ENCODE data around the gene MISP.

The MISP gene

DNA sequence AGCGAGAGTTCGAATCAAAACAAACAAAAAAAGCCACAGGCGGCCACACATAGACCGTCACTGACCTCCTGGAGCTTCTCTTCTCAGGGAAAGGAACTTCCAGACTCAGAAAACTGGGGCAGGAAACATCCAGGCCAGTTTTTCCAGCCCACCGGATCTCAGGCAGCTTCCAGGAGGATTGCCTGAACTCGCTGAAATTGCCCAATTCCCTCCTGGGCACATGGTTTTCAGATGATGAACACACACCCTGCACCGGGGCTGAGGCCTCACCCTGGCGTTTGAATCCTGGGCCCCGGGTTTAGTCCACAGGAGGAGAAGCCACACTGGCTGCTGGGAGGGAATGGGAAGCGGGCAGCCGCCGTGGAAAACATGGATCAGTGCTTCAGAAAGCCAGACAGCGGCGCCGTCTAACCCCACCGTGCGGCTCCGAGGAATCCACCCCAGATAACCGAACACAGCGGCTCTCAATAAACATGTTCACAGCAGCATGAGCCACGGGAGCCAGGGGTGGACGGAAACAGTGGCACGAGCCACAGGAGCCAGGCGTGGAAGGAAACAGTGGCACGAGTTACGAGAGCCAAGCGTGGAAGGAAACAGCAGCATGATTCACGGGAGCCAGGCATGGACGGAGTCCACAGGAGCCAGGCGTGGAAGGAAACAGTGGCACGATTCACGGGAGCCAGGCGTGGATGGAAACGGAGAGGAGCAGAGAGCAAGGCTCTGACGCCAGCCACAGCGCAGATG lies 28.2 kb downstream of the MISP start:
- DNase-seq, result no peak

DNA sequence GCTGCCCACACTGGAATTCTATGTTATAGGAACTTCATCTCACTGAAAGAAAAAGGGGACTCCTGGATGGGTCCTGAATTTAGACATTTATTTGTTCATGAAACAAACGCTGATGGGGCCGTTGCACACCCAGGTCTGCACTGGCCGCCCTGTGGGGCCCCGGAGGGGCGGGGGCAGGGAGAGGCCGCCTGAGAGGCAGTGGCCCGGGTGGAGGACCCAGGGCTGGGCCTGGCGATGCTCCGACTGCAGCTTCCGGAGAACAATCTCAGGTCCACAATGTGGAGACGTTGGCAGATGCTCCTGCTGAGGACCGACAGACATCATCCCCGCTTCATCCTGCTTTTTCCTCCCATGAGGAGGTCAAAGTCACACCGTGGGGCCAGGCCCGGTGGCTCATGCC lies 30.0 kb downstream of the MISP start:
- DNase-seq, result no peak

DNA sequence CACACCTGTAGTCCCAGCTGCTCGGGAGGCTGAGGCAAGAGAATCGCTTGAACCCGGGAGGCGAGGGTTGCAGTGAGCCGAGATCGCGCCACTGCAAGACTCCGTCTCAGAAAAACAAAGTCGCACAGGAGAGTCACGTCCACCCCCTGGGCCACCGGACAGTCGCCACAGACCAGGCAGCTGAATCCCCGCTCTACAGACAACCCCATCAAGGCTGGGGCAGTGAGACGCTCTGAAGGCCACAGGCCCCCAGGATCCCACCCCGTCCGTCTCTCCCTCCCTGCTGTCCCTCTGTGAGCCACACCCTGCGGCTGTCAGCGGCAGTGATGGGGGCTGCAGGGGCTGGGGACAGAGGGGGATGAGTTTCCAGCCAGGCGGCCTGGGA lies 30.9 kb downstream of the MISP start:
- no peak for DNase-seq

DNA sequence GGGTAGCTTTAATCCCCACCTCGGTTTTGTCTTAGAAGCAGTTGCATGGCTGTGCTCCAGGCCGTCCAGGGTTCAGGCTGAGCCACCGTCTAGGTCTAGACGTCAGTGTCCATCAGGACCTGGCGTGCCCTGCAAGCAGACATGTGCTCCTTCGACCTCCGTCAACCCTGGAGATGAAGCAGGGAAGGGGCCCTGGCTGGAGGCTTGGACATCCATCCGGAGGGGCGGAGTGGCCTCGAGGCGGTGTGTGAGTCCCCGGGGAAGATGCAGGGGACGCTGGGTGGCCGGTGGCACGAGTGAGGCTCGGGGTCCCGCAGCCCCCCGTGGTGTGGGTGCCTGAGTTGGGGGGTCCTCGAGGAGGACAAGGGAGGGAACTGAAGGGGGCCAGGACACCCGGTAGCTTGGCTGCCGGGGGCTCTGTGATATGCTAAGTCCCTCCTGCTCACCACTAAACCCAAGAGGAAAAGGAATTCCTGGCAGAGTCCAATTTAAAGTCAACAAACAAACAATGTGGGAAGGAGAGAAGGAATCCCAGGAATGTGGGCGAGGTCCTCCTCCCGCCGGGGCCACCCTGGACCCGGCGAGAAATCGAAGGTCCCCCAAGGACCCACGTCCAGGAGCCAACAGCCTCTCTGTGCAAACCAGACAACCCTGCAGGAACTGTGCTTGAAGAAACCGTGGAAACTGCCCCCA lies 31.4 kb downstream of the MISP start:
- no peak for DNase-seq

DNA sequence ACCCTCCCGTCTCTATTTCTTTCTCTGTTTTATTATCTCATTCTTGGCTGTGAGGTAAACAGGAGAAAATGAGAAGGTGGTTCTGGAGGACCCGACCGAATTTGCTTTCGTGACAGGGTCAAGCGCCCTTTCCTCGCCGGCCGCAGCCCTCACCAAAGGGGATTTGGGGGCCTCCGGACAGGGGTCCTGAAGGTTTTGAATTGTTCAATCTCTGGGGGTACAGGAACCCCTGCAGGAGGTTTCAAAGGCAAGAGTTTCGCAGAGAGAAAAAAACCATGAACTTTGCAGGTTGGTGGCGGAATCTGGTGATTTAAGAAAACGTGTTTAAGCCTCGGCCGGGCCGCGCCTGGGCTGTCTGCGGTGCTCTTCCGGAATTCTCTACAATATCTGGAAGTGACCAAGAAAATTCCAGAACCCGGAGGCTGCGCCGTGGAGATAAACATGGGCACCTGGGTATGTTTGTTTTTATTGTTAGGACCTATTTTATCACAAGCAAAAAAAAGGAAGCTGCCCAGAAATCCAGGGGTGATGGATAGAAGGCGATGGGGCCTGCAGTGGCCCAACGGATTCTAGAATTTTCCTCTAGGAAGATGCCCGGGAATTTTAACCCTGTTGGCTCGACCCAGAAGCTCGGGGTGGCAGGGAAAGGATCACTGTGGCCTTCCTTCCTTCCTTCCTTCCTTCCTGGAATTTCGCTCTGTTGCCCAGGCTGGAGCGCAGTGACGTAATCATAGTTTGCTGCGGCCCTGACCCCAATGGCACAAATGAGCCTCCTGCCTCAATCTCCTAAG lies 32.2 kb downstream of the MISP start:
- no peak for DNase-seq

DNA sequence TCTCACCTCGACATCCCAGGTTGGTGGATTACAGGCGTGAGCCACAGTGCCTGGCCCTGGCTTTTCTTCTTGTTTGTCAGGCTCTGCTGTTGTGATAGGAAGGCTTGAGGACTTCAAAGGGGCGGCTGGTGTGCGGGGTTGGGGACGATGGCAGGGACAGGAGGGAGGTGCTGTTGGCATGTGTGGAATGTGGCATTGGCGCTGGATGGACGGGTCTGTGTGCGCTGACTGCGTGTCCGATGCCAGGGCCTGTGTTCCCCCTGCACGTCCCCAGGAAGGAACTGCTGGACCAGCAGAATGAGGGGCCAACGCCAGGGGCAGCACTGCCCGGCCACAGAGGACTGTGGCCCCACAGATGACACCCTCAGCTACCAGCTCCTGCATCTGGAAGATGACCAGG lies 33.6 kb downstream of the MISP start:
- DNase-seq, result no peak

DNA sequence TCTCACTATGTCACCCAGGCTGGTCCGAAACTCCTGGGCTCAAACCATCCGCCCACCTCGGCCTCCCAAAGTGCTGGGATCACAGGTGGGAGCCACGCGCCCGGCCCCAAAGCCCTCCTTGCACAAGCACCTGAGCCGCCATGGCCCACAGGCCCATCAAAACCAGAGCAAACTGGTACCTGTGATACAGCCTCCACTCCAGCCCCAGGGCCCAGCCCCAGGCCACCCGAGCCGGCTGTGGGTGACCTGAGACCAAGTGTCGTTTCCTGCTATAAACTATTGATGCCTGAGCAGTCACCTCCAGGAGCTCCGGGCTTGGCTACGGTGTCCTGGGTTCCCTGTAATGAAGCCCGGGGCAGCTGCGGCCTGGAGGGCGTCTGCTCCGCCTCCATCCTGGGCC lies 36.6 kb downstream of the MISP start:
- no peak for DNase-seq

DNA sequence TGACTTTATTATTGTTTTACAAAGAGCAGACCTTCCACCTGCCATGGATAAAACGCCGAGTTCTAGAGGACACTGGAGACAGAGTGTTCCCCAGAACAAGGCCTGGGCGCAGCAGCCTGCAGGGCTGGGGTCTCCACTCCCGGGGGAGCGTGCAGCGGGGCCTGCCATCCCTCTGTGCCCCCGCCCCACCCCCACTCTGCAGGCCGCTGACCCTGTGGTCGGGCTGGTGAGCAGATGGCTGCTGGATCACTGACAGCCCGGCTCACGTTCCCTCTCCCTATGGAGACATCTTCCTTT lies 37.7 kb downstream of the MISP start:
- no peak for DNase-seq

DNA sequence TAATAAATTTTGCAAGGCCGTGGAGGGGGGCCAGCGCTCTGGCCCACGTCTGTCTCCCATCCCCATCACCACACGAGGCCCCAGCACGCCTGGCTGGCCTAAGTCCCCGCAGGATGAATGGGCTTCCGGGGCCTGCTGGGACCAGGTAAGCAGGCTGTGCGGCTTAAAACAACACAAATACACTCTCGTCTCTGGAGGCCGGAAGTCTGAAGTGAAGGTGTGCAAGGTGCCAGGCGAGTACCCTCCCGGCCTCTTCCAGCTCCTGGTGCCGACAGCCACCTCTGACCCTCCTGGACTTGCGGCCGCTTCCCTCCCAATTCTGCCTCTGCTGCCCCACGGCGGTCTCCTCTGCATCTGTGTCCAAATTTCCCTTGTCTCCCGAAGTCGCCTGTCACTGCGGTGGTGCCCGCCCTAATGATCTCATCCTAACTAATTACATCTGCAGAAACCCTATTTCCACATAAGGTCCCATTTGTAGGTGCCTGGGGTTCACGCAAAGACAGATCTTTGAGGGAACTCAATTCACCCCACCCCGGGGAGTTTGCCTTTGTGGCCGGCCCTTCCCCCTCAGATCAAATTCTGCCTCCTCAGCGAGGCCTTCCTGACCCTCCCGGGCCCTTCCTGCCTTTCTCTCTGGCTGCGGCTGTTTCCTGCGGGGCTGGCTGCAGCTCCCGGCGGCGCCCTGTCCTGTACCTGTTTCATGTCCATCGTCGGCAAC lies 38.2 kb downstream of the MISP start:
- DNase-seq, result no peak

DNA sequence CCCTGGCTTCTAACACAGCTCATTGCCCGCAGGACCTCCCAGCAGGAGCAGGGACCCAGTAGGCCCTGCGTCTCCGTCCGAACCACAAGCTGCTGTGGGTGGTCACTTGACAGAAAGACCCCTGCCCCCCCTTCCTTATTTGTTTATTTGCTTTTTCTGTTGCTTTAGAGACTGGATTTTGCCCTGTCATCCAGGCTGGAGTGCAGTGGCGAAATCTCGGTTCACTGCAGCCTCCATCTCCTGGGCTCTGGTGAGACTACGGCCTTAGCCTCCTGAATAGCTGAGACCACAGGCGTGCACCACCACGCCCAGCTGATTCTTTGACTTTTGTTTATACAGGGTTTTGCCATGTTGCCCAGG lies 38.8 kb downstream of the MISP start:
- DNase-seq, result no peak

DNA sequence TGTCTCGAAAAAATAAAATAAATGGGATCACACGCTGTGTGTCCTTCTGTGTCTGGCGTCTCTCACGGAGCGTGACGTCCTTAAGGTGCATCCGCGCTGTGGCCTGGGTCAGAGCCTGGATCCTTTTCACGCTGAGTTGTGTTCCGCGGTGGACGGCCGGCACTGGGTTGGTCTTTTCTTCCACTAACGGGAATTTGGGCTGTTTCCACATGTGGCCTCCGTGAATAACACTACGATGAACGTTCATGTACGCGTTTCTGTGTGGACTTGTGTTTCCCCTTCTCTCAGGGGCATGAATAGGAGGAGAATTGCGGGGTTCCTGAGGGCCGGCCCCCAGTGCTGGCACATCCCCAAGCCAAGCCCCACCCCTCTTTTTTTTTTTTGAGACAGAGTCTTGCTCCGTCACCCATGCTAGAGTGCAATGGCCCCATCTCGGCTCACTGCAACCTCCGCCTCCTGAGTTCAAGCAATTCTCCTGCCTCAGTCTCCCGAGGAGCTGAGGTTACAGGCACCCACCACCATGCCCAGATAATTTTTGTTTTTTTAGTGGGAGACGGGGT lies 40.2 kb downstream of the MISP start:
- no peak for DNase-seq

DNA sequence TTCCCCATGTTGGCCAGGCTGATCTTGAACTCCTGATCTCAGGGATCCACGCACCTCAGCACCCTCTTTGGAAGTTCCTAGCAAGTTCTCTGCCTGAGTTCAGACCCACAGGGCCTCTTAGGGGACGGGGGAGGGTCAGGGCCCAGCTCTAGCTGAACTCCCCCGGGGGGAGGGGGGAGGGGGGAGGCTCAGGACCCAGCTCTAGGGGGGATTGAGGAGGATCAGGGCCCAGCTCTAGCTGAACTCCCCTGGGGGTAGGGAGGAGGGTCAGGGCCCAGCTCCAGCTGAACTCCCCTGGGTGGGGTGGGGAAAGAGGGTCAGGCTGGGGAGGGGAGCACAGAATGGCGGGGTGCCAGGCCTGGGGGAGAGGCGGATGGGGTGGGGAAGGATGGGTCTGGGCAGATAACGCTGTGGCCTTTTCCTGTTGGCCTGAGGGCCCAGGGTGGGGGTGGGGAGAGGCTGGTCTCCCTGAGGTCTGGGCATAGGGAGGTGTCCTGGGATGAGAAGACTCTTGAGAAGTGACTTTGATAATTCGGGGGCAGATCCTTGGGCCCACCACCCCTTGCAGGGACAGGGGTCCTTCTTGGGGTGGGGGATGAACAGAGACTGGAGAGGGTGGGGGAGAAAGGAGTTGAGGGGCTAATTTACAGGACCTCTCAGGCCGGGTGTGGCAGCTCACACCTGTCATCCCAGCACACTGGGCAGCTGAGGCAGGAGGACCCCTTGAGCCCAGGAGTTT lies 40.8 kb downstream of the MISP start:
- DNase-seq, result no peak

DNA sequence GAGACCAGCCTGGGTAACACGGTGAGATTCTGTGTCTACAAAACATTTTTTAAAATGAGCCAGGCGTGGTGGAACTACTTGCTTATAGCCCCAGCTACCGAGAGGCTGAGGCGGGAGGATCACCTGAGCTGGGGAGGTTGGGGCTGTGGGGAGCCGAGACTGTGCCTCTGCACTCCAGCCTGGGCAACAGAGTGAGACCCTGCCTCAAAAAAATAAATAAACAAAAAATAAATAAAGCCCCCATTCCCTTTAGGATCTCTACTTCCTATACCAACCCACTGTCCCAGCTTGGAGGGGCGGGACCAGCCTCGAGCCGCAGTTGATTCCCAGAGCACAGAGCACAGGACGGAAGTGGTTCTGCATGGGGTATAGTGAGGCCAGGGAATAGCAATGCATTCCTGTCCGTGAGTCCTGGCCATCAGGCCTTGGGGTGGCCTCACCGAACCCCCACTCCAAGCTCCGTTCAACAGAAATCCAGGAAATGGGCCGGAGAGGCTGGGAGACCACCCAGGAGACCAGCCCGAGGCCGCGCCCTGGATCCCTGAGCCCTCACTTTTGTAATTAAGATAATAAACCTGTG lies 41.5 kb downstream of the MISP start:
- no peak for DNase-seq

DNA sequence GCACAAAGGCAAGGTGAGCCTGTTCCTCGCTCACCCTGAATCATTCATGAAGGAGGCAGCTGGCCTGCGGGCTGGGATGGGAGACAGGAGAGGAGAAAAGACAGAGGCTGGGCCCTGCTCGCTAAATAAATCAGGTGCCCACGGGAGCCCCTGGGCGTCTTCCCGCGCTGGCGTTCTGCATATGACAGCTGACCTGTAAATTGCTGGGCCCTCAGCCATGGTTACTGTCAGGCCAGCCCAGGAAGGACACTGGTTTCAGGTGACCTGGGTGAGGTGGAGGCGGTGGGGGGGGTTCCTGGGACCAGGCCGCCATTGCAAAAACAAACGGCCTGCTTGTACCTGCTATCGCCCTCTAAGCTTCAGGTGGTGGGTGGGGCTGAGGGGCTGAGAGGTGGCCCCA lies 42.9 kb downstream of the MISP start:
- no peak for DNase-seq

DNA sequence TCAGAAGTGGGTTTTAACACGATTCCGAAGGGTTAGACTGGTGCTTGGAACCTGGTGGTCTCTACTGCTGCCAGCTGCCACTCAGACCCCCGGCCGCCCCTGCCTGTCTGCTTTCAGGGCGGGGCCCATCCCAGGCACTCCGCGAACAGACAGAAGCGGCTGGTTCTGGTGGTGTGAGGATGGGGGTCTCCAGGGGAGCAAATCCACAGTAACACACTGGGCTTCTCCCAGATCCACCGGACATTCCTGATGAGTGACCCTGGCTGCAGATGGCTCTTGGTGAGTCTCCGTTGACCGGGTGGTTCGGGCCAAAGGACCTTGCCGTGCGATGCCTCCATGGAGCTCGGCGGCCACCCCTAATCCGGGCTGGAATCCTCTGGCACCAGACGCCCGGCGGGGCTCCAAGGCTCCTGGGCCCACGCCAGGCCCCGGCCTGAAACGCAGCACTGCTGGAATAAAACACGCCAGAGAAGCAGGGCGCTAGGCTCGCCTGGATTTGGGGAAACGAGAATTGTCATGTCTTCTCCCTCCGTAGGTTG lies 44.2 kb downstream of the MISP start:
- no peak for DNase-seq

DNA sequence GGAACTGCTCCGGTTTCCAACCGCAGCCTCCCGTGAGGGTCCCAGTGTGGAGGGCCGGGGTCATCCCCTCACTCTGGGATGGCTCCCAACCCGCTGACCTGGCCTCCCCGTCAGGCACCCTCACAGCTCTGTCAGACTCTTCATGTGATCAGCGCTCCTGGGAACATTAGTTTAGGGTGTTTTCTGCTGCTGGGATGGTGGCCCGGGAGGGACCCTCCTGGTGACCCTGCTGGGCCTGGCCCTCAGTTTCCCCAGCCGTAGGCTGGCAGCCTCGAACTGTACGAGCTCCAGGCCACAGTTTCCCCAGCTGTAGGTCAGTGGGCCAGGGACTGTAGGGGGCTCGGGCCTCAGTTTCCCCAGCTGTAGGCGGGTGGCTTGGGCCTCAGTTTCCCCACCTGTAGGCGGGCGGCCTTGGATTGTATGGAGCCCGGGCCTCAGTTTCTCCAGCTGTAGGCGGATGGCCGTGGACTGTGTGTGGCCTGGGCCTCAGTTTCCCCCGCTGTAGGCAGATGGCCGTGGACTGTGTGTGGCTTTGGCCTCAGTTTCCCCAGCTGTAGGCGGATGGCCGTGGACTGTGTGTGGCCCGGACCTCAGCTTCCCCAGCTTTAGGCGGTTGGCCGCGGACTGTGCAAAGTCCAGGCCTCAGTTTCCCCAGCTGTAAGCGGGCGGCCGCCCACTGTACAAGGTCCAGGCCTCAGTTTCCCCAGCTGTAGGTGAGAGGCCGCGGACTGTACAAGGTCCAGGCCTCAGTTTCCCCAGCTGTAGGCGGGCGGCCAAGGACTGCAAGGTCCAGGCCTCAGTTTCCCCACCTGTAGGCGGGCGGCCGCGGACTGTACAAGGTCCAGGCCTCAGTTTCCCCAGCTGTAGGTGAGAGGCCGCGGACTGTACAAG lies 45.0 kb downstream of the MISP start:
- no peak for DNase-seq

DNA sequence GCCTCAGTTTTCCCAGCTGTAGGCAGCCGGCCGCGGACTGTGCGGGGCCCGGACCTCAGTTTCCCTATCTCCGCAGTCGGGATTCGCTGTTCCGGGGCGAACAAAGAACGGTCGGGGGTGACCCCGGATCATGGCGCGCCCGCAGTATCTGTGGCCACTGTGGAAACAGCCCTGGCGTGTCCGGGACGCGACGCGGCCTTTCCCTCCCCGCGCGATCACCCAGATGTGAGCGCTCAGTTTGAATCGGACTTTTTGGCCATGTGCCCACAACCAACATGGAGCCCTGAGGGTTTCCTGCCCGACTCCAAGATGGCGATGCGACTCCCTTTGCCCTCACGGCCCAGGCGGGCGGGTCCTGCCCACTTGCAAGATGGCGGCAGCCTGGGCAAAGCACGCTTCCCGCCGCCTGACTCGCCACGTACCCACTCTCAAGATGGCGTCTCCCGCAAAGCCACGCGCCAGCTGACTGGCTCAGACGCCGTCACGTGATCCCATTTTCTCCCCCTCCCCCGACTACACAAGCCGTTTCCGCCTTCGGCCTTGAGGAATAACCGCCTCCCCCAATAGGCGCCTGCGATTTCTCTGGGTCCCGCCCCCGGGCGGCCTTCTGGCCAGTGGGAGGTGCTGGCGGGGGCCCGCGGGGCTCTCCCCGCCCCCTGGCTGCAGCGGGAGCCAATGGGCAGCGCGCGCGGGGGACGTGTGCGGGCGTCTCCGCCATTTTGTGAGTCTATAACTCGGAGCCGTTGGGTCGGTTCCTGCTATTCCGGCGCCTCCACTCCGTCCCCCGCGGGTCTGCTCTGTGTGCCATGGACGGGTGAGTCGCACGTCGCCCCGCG lies 46.0 kb downstream of the MISP start, which contains the start of gene PTBP1:
TSS of gene PTBP1 (plus strand) at position 761 of the 836 bp plus-strand sequence. CDS start at position 807, 46 bp downstream.
- peak; percentile 99 for DNase-seq

DNA sequence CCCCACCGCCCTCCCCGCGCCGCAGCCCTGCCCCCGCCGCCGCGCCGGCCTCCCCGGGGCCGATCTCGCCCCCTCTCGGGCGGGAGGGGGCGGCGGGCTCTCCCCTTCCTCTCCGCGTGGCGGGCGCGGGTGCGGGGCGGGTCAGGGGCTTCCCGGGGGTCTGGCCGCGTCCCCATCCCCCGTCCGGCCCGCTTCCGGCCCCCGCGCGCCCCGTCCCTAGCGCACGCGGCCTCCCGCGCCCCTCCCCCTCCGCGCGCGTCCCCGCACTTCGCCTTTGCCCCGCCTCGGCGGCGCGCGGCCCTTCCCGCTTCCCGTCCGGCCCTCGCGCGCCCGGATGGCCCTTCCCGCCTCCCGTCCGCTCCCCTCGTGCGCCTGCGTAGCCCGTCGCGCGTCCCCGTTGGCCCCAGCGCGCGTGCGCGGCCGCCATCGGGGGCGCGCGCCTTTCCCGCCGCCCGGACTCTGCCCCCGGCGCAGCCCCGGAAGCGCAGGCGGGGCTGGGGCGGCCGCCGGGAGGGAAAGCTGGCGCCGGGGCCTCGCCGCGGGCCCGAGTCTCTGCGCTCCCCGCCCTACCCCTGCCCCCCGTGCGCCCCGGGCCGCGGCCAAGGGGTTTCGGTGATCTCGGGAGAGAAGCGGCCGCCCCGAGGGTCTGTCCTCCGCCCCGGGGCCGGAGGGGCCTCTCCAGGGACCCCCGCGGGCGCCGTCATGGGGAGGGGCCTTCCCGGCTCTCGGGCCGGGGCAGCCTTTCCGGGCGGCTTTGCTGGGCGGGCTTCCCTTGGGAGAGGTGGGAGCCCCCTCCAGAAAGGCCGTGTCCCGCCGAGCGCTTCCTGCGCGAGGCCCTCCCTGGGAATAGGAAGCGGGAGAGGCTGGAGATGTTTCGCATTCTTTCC lies 46.9 kb downstream of the MISP start:
- DNase-seq, result peak; percentile 38

Measured in NCI-H524 treated with DMSO at 0.1 percent for 48 hours (cell line).